ENCODE data around the gene STRN3.

DNA sequence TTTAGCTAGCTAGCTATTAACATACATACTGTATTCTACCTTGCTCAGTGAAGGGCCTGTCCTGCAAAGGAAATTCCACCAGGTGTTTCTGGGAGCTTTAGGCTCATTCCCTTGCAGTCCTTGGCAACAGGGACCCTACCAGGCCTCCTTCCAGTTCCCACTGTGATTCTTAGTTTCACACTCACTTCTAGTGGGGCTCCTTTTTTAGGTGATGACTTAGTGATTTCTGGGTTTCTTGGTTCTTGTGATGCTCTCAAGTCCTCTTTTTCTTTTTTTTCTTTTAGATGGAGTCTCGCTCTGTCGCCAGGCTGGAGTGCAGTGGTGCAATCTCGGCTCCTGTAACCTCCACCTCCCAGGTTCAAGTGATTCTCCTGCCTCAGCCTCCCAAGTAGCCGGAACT is 10.4 kb upstream of the STRN3 start:
- TF ChIP-seq, protein P1, sequence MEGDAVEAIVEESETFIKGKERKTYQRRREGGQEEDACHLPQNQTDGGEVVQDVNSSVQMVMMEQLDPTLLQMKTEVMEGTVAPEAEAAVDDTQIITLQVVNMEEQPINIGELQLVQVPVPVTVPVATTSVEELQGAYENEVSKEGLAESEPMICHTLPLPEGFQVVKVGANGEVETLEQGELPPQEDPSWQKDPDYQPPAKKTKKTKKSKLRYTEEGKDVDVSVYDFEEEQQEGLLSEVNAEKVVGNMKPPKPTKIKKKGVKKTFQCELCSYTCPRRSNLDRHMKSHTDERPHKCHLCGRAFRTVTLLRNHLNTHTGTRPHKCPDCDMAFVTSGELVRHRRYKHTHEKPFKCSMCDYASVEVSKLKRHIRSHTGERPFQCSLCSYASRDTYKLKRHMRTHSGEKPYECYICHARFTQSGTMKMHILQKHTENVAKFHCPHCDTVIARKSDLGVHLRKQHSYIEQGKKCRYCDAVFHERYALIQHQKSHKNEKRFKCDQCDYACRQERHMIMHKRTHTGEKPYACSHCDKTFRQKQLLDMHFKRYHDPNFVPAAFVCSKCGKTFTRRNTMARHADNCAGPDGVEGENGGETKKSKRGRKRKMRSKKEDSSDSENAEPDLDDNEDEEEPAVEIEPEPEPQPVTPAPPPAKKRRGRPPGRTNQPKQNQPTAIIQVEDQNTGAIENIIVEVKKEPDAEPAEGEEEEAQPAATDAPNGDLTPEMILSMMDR (IDR thresholded peaks at IDR 0.05; ENCODE audit: low read length) = no peak
- TF ChIP-seq EZH2 (IDR thresholded peaks at IDR 0.05; ENCODE audit: borderline replicate concordance, low read length) = no peak

Measured in OCI-LY1 (cell line).